ENCODE data around the gene GRID2. TPM values are rescaled to one million over a fixed set of nuclear protein-coding genes. Genes with fewer than 3 reads are reported as not detected.

Gene GRID2
- total RNA-seq, 1 experiment from 2014 or later = not detected

DNA sequence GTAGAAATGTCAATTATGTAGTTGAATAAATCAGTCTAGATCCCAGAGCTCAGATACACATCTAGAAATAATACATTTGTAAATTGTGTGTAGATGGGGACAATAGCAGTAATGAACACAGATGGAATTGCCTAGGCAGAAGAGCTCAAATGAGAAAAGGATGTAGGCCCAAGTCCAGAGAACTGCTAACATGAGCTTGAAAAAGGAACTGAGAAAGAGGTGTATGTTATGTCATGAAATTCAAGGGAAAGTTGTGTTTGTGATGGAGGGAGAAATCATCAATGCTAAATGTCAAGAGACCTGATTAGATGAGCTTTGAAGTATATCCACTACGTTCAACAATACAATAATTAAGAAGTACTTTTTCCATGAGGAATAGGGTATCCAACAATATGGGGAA is 1148.2 kb downstream of the GRID2 start:
- H3K27ac Mint-ChIP-seq (ENCODE audit: unreplicated experiment) = no peak overlapping the region
- Histone ChIP-seq H3K4me1 (no peaks in the 10 kb centered on the region), H3K9me3 (no peaks in the 10 kb centered on the region), H3K4me3 (ENCODE audit: low read depth, low read length) (no peak overlapping the region), H3K27me3 (replicated peaks; ENCODE audit: control insufficient read depth, insufficient read depth, low read length) (no peaks in the 10 kb centered on the region), H3K36me3 (ENCODE audit: control insufficient read depth, insufficient read depth, low read length) (no peaks in the 10 kb centered on the region)
- peaks cover 3% of the 10 kb centered on the region for H3K27me3 Mint-ChIP-seq (ENCODE audit: insufficient read depth, unreplicated experiment)
- TF ChIP-seq, protein P1, sequence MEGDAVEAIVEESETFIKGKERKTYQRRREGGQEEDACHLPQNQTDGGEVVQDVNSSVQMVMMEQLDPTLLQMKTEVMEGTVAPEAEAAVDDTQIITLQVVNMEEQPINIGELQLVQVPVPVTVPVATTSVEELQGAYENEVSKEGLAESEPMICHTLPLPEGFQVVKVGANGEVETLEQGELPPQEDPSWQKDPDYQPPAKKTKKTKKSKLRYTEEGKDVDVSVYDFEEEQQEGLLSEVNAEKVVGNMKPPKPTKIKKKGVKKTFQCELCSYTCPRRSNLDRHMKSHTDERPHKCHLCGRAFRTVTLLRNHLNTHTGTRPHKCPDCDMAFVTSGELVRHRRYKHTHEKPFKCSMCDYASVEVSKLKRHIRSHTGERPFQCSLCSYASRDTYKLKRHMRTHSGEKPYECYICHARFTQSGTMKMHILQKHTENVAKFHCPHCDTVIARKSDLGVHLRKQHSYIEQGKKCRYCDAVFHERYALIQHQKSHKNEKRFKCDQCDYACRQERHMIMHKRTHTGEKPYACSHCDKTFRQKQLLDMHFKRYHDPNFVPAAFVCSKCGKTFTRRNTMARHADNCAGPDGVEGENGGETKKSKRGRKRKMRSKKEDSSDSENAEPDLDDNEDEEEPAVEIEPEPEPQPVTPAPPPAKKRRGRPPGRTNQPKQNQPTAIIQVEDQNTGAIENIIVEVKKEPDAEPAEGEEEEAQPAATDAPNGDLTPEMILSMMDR (IDR thresholded peaks at IDR 0.05; ENCODE audit: insufficient read depth in 1 of 2, low read depth in 1 of 2, low read length in 1 of 2, severe bottlenecking in 1 of 2, unreplicated experiment in 1 of 2) = no peak
- no peaks in the 10 kb centered on the region for H3K9me3 Mint-ChIP-seq (ENCODE audit: unreplicated experiment)
- intact Hi-C loops (cut with micrococcal nuclease; ENCODE audit: unreplicated experiment) = no loop called here
- H3K4me1 Mint-ChIP-seq (ENCODE audit: low read depth, unreplicated experiment) = no peaks in the 10 kb centered on the region
- CTCF ChIA-PET = no interaction called here
- no peak for DNase-seq
- H3K4me3 Mint-ChIP-seq (ENCODE audit: unreplicated experiment) = no peak overlapping the region
- H3K36me3 Mint-ChIP-seq (ENCODE audit: insufficient read depth, unreplicated experiment) = no peaks in the 10 kb centered on the region
- POLR2A ChIA-PET = no interaction called here
- BruUV-seq (replicated peaks) = no TSS peak

DNA sequence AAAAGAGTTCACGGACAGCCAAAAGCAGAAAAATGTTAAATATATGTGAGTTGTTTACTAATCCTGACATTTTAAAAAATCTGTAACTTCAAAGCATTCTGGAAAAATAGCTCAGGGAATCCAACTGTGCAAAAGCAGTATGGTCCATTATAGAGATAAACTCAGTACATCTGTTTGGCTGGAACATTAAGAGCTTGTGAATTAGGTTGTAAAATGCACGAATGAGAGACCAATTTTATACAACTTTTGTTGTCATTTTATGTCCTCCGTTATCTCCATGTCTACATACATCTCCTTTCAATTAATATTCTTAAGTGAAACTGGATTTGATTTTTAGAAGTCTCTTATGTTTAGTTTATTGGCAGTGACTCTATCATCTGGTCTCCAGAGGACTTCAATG is 1157.8 kb downstream of the GRID2 start:
- TF ChIP-seq, protein P1 (IDR thresholded peaks at IDR 0.05; ENCODE audit: insufficient read depth in 1 of 2, low read depth in 1 of 2, low read length in 1 of 2, severe bottlenecking in 1 of 2, unreplicated experiment in 1 of 2) = no peak
- Histone ChIP-seq H3K4me3 (ENCODE audit: low read depth, low read length) (no peak overlapping the region), H3K36me3 (ENCODE audit: control insufficient read depth, insufficient read depth, low read length) (no peaks in the 10 kb centered on the region), H3K4me1 (no peaks in the 10 kb centered on the region), H3K27me3 (replicated peaks; ENCODE audit: control insufficient read depth, insufficient read depth, low read length) (no peaks in the 10 kb centered on the region), H3K9me3 (no peaks in the 10 kb centered on the region)
- CTCF ChIA-PET = no interaction called here
- Mint-ChIP-seq H3K36me3 (ENCODE audit: insufficient read depth, unreplicated experiment) (no peaks in the 10 kb centered on the region), H3K4me1 (ENCODE audit: low read depth, unreplicated experiment) (no peaks in the 10 kb centered on the region), H3K4me3 (ENCODE audit: unreplicated experiment) (no peak overlapping the region), H3K27me3 (ENCODE audit: insufficient read depth, unreplicated experiment) (no peaks in the 10 kb centered on the region), H3K9me3 (ENCODE audit: unreplicated experiment) (no peaks in the 10 kb centered on the region), H3K27ac (ENCODE audit: unreplicated experiment) (no peak overlapping the region)
- DNase-seq = no peak
- BruUV-seq (replicated peaks) = no TSS peak
- intact Hi-C loops (cut with micrococcal nuclease; ENCODE audit: unreplicated experiment) = no loop called here
- POLR2A ChIA-PET = no interaction called here

DNA sequence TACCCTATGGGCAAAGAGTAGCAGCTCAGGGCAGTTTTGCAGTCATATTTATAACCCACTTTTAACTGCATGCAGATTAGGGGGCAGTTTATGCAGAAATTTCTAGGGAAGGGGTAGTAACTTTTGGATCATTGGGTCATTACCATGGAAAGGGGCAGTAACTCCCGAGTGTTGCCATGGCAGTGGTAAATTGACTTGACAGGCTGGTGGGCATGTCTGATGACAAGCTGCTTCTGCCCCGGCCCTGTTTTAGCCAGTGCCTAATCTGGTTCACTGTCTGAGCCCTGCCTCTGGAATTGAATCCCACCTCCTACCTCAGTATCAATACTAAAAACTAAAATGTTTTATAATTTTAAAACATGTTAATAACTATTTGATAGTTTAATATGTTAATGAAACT is 1162.7 kb downstream of the GRID2 start:
- H3K27me3 ChIP-seq (replicated peaks; ENCODE audit: control insufficient read depth, insufficient read depth, low read length) = no peaks in the 10 kb centered on the region
- H3K9me3 ChIP-seq = no peaks in the 10 kb centered on the region
- H3K27me3 Mint-ChIP-seq (ENCODE audit: insufficient read depth, unreplicated experiment) = no peaks in the 10 kb centered on the region
- no peak for DNase-seq
- no peaks in the 10 kb centered on the region for H3K9me3 Mint-ChIP-seq (ENCODE audit: unreplicated experiment)
- H3K4me3 ChIP-seq (ENCODE audit: low read depth, low read length) = no peak overlapping the region
- H3K36me3 Mint-ChIP-seq (ENCODE audit: insufficient read depth, unreplicated experiment) = no peaks in the 10 kb centered on the region
- TF ChIP-seq, protein P1 (IDR thresholded peaks at IDR 0.05; ENCODE audit: insufficient read depth in 1 of 2, low read depth in 1 of 2, low read length in 1 of 2, severe bottlenecking in 1 of 2, unreplicated experiment in 1 of 2) = no peak
- H3K27ac Mint-ChIP-seq (ENCODE audit: unreplicated experiment) = no peak overlapping the region
- ChIA-PET POLR2A (no interaction called here), CTCF (no interaction called here)
- no peaks in the 10 kb centered on the region for H3K4me1 Mint-ChIP-seq (ENCODE audit: low read depth, unreplicated experiment)
- no peaks in the 10 kb centered on the region for H3K4me1 ChIP-seq
- no peak overlapping the region for H3K4me3 Mint-ChIP-seq (ENCODE audit: unreplicated experiment)
- intact Hi-C loops (cut with micrococcal nuclease; ENCODE audit: unreplicated experiment) = no loop called here
- BruUV-seq (replicated peaks) = no TSS peak
- H3K36me3 ChIP-seq (ENCODE audit: control insufficient read depth, insufficient read depth, low read length) = no peaks in the 10 kb centered on the region
